C4-2B (cell line): ENCODE measurements around the gene DTX2.
"Not testable (repeated sequence)": the region's sequence is repeated elsewhere in the genome, so short reads cannot be mapped to it uniquely, and the experiment has no call there.

Experiments used
- H3K27ac ChIP-seq: fragments of 450-650 bp; 2 replicates; pipeline ENCODE4 v1.5.1; 2017

Gene DTX2

GRCh38 chr7:76465950-76466349, 4.4 kb downstream of the DTX2 start:
- not testable (repeated sequence) for H3K27ac ChIP-seq

DNA sequence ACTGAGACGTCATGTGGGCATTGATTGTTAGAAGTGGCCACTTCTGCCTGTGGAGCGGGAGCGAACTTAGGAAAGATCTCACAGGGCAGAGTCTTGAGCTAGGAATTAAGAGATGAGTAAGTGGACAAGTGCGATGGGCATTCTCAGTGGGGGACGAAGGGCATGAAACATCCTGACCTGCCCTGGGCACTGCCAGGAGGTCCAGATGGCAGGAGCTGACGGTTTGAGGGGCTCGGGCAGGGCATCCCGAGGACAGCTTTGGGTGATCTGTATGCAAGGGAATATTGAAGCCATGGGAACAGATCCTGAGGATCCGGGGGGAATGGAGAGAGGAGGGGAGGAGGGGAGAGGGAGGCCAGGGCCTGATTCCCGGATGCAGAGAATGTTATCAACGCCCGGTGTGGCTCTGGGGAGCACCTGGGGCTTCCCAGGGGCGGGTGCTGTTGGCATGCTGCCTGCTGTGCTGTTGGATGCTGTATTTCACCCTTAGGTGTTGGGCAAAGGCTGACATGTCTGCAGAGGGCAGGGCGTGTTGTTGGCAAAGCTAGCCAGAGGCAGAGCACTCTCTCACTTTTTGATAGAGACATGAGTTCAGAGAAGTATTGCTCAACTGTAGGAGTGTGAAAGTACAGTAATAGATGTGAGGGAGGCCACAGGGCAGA, 6.4 kb downstream of the DTX2 start:
- H3K27ac ChIP-seq = not testable (repeated sequence)

GRCh38 chr7:76471556-76472221, 10.2 kb downstream of the DTX2 start:
- not testable (repeated sequence) for H3K27ac ChIP-seq

- not testable (repeated sequence) for H3K27ac ChIP-seq
Measured at GRCh38 chr7:76473097-76473496, 11.6 kb downstream of the DTX2 start.

DNA sequence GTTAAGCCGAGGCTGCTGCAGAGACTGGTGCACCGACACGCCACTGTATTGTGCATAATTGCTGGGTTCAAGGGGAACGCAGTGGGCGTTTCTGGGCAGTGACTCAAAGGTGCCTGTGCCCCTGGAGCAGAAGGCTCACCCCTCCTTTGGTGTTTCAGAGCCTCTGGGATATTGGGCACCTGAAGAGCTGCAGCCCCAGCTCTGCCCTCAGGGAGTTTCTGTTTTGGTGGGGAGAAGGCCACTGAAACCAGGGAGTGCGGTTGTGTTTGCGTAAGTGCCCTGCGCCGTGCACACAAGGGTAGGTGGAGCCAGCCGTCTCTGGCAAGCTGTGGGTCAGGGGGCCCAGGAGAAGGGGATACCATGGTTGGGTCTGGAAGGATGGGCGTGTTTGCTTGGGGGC, 14.8 kb downstream of the DTX2 start:
- not testable (repeated sequence) for H3K27ac ChIP-seq

DNA sequence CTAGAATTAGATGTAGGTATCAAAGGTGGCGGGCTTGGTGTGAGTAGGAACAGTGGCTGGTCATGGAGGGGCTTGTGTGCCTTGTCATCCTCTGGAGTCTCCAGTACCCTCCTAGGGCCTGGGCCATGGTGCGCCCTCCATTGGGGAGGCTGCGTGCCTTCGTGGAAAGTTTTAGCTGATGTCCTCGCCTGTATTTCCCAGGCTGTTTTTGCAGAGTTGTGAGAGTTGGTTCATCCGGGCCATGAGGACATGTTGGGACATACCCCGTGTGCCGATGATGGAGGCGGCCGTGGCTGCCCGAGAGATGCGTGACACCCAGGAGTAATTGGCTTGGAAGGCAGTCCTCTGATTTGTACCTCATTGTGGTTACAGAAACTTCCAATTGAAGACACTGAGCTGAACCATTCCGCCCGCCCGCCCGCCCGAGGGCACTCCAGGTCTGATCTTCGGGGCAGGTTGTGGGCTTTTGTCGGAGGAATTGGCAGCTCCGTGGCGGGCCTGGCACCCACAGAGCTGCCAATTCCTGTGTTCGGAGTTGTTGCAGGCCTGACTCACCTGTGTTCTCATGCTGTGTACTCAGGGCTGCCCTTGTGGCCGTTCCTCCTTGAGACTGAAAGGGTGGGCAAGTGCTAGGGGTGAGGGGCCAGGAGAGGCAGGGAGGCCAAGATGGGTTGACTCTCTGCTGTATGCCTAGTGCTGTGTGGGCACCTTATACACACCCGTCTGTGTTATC, 15.4 kb downstream of the DTX2 start:
- not testable (repeated sequence) for H3K27ac ChIP-seq

DNA sequence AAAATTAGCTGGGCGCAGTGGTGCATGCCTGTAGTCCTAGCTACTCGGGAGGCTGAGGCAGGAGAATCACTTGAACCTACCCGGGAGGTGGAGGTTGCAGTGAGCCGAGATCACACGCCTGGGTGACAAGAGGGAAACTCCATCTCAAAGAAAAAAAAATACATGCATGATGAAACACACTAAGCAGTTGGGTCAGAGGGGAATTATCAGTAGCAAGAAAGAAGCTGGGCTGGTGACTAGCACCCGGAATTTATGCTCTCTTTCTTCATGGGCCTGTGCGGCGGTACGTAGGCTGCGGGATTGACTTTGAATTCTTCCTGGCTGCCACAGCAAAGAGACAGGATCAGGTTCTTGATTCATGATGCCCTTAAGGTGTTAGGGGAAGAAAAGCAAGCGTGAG, 18.1 kb downstream of the DTX2 start:
- H3K27ac ChIP-seq = not testable (repeated sequence)

GRCh38 chr7:76480403-76481253, 19.1 kb downstream of the DTX2 start:
- H3K27ac ChIP-seq = not testable (repeated sequence)

GRCh38 chr7:76482660-76483059, 21.2 kb downstream of the DTX2 start:
- H3K27ac ChIP-seq = peak overlapping the region; percentile 20; the same call in 1 of the 2 replicates

- peak overlapping the region; percentile 20; the same call in 1 of the 2 replicates for H3K27ac ChIP-seq
Measured at GRCh38 chr7:76483081-76483480, 21.6 kb downstream of the DTX2 start.

- not testable (repeated sequence) for H3K27ac ChIP-seq
Measured at GRCh38 chr7:76484456-76484855, 22.9 kb downstream of the DTX2 start.

- not testable (repeated sequence) for H3K27ac ChIP-seq
Measured at GRCh38 chr7:76485822-76486610, 24.5 kb downstream of the DTX2 start.

DNA sequence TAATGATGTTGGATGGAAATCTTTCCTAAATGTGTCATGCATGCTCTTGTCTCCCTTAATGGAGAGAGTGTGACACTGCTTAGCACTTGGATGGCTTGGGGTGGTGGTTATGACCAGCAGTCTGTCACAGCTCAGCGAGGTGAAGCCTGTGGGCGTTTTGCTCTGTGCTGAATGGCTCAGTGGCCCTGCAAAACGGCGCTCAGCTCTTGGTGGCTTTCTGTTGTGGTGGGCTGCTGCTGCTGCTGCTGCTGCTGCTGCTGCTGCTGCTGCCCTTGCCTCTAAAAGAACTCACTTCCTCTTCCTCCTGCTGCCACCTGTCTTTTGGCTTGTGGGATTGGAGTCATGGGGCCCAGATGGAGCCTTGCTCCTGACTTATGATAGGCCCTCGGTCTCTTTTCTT, 25.1 kb downstream of the DTX2 start:
- H3K27ac ChIP-seq = not testable (repeated sequence)

DNA sequence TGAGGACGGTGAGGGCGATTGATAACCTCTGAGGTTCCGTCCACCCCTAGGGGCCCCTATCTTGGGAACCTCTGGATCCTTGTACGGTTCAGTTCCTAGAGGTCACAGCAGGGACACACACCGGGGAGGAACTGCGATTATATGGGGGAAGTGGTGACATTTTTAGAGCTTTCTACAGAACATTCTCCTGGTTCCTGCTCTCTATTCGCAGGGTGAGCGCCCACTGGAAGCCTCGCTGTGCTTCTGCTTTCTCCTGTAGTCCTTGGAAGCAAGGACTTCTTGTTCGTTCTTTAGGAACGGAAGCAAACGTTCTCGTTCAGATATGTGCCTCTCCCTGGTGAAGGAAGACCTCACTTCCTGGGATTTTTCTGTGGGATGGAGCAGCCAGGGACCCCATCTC, 26.5 kb downstream of the DTX2 start:
- H3K27ac ChIP-seq = not testable (repeated sequence)

DNA sequence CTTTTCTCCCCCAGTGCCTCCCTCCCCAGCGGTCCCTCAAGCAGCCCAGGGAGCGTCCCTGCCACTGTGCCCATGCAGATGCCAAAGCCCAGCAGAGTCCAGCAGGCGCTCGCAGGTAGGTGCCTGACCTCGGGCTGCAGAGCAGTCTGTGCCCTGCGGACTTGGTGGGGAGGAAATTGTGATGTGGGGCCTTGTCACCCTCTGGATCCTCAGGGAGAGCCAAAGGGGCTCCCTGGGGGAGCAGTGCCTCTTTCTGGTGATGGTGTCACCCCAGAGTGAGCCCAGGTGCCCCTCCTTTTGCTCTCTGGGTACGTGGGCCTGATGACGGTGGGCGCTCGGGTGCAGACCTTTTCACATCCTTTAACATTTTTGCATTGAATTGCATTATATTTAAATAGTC, 30.6 kb downstream of the DTX2 start:
- H3K27ac ChIP-seq = not testable (repeated sequence)

DNA sequence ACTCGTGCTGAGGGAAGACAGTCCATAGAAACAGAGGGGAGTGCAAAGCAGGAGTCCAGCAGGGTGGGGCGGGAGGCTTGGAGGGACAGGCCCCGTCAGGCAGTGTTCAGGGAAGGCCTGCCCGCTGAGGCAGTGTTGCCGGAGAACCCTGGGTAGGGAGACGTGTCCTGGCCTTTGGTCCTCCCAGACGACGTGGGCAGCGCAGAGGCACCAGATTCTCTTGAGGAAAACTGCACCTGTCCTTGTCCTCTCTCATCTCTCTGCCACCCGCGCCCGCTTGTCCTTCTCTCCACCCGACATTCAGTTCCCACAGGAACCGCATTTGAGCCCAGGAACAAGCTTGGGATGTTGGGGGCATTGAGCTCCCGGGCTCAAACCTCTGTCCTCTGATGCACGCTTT, 34.2 kb downstream of the DTX2 start:
- not testable (repeated sequence) for H3K27ac ChIP-seq

DNA sequence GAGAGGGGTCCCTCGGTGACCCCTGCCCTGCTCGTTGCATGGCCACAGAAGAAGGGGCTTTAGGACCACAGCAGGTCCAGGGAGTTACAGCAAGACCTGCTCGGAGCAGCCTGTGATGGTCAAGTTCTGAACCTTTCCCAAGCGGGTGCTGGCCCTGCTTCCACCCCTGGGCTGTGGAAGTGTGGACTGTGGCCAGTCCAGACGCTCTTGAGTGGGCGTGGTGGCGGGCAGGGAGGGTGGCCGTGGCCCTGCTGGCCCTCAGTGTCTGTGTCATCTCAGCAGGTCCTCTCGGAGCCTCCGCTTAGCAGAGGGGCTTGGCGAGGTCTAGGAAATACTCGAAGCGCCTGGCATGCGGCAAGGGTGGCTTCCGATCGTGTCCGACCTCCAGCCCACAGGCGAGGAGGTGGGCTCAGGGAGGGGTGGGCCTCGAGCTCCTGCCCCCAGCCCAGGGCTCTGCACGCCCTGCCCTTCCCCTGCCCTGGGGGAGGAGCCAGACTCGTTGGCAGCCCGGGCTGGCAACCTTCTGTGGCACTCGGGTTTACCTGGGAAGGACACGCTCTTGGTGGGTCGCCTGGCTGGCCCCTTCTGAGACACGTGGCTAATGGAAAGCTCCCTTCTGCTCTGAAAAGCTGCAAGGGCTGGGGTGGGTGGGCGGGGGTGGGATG, 36.5 kb downstream of the DTX2 start:
- H3K27ac ChIP-seq = not testable (repeated sequence)

GRCh38 chr7:76498583-76499200, 37.2 kb downstream of the DTX2 start:
- H3K27ac ChIP-seq = not testable (repeated sequence)

DNA sequence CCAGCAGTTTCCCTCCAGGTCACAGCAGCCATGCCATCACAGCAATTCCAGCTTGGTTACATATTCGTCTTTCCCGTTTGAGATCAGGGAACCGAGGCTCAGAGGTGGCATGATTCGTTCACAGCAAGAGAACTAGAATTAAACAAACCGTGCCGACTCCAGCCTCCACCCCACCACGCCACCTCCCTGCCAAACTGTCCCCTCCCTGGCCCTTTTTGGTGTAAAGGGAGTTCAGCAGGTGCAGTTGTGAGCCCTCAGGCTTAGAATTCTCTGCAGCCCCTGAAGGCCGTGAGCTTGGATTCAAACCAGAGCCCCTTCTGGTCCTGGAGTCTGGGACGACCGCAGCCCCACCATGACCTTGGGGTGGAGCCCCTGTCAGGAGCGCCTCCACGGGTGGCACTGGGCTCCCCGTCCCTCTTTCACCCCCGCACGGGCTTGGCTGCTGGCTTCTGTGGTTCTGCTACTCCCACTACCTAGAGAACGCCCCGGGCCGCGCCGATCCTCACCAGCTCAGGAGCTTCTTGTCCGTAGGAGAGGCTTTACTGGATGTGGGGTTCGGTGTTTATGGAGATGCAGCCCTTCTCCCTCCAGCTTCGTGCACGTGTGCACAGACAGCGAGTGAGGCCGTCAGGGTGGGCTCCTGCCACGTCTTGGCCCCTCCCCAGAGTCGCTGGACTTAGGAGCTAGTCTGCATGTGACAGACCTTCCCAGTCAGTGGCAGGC, 37.9 kb downstream of the DTX2 start:
- not testable (repeated sequence) for H3K27ac ChIP-seq

- H3K27ac ChIP-seq = not testable (repeated sequence)
Measured at GRCh38 chr7:76499924-76500241, 38.4 kb downstream of the DTX2 start.
